ENCODE results near the gene DPP6. TPM values are rescaled to one million over a fixed set of nuclear protein-coding genes. Genes with fewer than 3 reads are reported as not detected.

Gene DPP6
- total RNA-seq, 2 experiments from 2014 or later = not detected

- no peak overlapping the region for H3K27ac Mint-ChIP-seq
- ChIA-PET CTCF (no interaction called here), POLR2A (no interaction called here)
- no peak for DNase-seq
- no peaks in the 10 kb centered on the region for H3K27me3 Mint-ChIP-seq
- no peaks in the 10 kb centered on the region for H3K4me1 Mint-ChIP-seq
- no peak overlapping the region for H3K4me3 Mint-ChIP-seq
- H3K36me3 Mint-ChIP-seq (ENCODE audit: low read depth) = no peaks in the 10 kb centered on the region
- no peaks in the 10 kb centered on the region for H3K9me3 Mint-ChIP-seq
These were observed 830.8 kb downstream of the DPP6 start for GRCh38 chr7:154882931-154883474.

DNA sequence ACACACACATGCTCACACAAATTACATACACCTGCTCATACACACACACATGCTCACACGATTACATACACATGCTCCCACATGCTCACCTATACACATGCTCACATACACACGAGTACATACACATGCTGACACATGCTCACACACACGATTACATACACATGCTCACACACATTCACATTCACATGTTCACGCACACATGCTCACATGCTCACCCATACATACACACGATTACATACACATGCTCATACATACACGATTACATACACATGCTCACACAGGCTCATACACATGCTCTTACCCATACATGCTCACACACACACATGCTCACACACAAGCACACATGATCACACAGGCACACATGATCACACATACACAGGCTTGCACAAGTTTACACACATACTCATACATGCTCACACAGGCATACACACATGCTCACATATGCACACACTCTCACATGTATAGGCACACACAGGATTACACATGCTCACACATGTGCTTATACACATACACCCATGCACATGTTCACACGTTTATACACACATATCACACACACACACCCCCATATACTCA, 832.2 kb downstream of the DPP6 start:
- H3K27ac Mint-ChIP-seq = no peak overlapping the region
- no peak for DNase-seq
- H3K4me1 Mint-ChIP-seq = no peaks in the 10 kb centered on the region
- no peaks in the 10 kb centered on the region for H3K9me3 Mint-ChIP-seq
- H3K36me3 Mint-ChIP-seq (ENCODE audit: low read depth) = no peaks in the 10 kb centered on the region
- ChIA-PET POLR2A (no interaction called here), CTCF (no interaction called here)
- no peaks in the 10 kb centered on the region for H3K27me3 Mint-ChIP-seq
- H3K4me3 Mint-ChIP-seq = no peak overlapping the region

- POLR2A ChIA-PET = no interaction called here
- H3K9me3 Mint-ChIP-seq = no peaks in the 10 kb centered on the region
- no peak overlapping the region for H3K4me3 Mint-ChIP-seq
- DNase-seq = no peak
- no peaks in the 10 kb centered on the region for H3K4me1 Mint-ChIP-seq
- CTCF ChIA-PET = no interaction called here
- H3K27ac Mint-ChIP-seq = no peak overlapping the region
- H3K27me3 Mint-ChIP-seq = no peaks in the 10 kb centered on the region
- no peaks in the 10 kb centered on the region for H3K36me3 Mint-ChIP-seq (ENCODE audit: low read depth)
These were observed 834.4 kb downstream of the DPP6 start for GRCh38 chr7:154886591-154886990.

GRCh38 chr7:154888690-154889089, 836.5 kb downstream of the DPP6 start:
- Mint-ChIP-seq H3K9me3 (no peaks in the 10 kb centered on the region), H3K36me3 (ENCODE audit: low read depth) (no peaks in the 10 kb centered on the region), H3K27ac (no peak overlapping the region), H3K4me3 (no peak overlapping the region), H3K27me3 (no peaks in the 10 kb centered on the region), H3K4me1 (no peaks in the 10 kb centered on the region)
- CTCF ChIA-PET = interaction anchor here (1.0 kb wide), 1 partner anchor 32 kb away, joined by 3 read pairs; no protein-coding TSS in a partner anchor
- POLR2A ChIA-PET = no interaction called here
- no peak for DNase-seq

DNA sequence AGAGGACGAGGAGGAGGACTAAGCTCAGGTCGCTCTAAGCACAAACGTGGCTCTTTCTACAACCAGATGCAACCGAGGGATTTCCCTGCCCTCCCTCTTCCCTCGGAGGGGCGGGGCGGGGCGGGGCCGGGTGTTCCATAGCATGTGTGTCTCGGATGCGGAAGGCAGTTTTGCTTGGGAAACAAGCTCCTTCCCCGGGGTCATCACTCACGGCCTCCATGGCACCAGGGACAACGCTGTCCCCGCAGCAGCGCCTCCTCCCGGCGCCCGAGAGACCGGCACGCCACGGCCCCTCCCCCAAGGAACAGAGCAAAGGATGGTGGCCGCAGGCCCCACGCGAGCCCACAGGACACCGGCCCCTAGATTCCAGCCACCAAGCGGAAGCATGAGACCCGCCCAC, 840.3 kb downstream of the DPP6 start:
- POLR2A ChIA-PET = no interaction called here
- Mint-ChIP-seq H3K4me3 (no peak overlapping the region), H3K27ac (no peak overlapping the region), H3K36me3 (ENCODE audit: low read depth) (no peaks in the 10 kb centered on the region), H3K9me3 (no peaks in the 10 kb centered on the region), H3K4me1 (no peaks in the 10 kb centered on the region), H3K27me3 (no peaks in the 10 kb centered on the region)
- DNase-seq = no peak
- CTCF ChIA-PET = no interaction called here

- Mint-ChIP-seq H3K4me3 (no peak overlapping the region), H3K36me3 (ENCODE audit: low read depth) (no peaks in the 10 kb centered on the region), H3K27me3 (no peaks in the 10 kb centered on the region), H3K9me3 (no peaks in the 10 kb centered on the region), H3K4me1 (no peaks in the 10 kb centered on the region), H3K27ac (no peak overlapping the region)
- POLR2A ChIA-PET = no interaction called here
- CTCF ChIA-PET = no interaction called here
- no peak for DNase-seq
These were observed 843.9 kb downstream of the DPP6 start for GRCh38 chr7:154896076-154896475.

DNA sequence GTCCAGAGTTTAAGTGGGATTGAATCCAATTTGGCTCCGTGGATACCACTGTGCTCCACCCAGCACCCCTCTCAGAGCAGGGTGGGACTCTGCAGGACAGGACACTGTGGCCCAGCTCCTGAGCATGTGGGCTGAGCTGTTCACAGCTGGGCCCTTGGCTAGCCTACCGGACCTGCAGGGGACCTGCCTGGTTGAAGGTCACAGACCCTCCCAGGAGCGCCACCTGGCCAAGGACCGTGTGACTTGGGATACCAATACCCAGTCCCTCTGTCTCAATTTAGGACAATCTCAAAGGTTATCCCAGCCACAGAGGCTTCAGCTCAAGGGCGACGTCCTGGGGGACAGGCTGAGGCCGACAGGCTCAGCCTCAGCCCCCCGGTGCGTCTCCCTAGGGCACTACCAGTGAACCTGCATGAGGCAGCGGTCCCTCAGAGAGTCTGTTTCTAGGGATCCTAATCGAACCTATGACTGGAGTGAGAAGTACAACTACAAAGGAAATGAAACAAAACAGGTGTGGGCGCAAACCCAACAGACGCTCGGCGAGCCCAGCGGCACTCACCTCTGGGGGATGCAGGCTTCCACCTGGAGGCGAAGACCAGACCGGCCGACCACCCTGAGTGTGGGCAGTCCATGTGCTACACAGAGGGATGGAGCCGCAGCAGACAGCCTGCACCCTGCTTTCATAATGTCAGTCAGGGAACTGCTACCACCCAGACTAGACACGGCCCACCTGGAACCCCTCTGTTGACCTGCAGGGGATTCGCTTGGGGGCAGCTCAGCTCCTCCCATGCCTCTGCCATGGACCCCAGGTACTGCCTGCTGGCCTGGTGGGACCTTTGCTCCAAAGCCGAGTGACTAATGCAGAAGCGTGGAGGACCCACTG, 847.0 kb downstream of the DPP6 start:
- no peak overlapping the region for H3K4me3 Mint-ChIP-seq
- H3K4me1 Mint-ChIP-seq = no peaks in the 10 kb centered on the region
- H3K36me3 Mint-ChIP-seq (ENCODE audit: low read depth) = no peaks in the 10 kb centered on the region
- ChIA-PET POLR2A (no interaction called here), CTCF (no interaction called here)
- no peak for DNase-seq
- no peaks in the 10 kb centered on the region for H3K27me3 Mint-ChIP-seq
- no peak overlapping the region for H3K27ac Mint-ChIP-seq
- H3K9me3 Mint-ChIP-seq = no peaks in the 10 kb centered on the region

GRCh38 chr7:154899862-154900261, 847.7 kb downstream of the DPP6 start:
- H3K4me3 Mint-ChIP-seq = no peak overlapping the region
- H3K36me3 Mint-ChIP-seq (ENCODE audit: low read depth) = no peaks in the 10 kb centered on the region
- ChIA-PET CTCF (no interaction called here), POLR2A (no interaction called here)
- H3K4me1 Mint-ChIP-seq = no peaks in the 10 kb centered on the region
- no peak overlapping the region for H3K27ac Mint-ChIP-seq
- H3K9me3 Mint-ChIP-seq = no peaks in the 10 kb centered on the region
- H3K27me3 Mint-ChIP-seq = no peaks in the 10 kb centered on the region
- no peak for DNase-seq

GRCh38 chr7:154902600-154903082, 850.4 kb downstream of the DPP6 start:
- no peaks in the 10 kb centered on the region for H3K9me3 Mint-ChIP-seq
- ChIA-PET POLR2A (no interaction called here), CTCF (interaction anchor here (1.1 kb wide), 1 partner anchor 11 kb away, joined by 3 read pairs; no protein-coding TSS in a partner anchor)
- no peak overlapping the region for H3K4me3 Mint-ChIP-seq
- H3K27ac Mint-ChIP-seq = no peak overlapping the region
- no peaks in the 10 kb centered on the region for H3K36me3 Mint-ChIP-seq (ENCODE audit: low read depth)
- DNase-seq = no peak
- no peaks in the 10 kb centered on the region for H3K27me3 Mint-ChIP-seq
- H3K4me1 Mint-ChIP-seq = no peaks in the 10 kb centered on the region

DNA sequence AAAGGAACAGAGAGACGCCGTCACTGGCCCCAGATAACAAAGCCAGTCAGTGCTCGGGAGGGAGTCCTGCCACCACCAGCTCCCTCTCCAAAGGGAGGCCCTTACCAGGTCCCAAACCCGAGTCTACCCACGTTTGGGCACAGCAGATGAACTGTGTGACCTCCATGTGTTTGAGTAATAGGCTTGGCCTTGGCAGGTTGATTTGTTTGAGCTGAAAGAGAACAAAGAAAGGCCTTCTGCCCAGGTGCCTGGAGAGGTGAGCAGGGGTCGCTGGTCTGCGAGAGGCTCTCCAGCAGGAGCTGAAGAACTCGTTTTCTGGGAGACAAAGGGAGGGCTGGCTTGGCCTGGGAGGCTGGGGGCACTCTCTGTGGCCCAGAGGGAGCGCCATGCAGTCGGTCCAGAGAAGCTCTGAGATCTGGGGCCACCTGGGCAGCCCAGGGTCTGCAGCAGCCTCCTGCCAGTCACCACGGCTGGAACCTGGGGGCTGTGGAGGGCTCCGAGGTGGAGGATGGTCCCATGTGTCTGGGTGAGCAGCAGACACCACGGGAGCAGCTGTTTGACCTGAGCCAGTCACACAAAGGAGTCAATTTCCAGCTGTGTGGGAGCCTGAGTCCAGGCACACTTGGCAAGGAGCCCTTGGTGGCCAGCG, 851.0 kb downstream of the DPP6 start:
- Mint-ChIP-seq H3K4me1 (no peaks in the 10 kb centered on the region), H3K36me3 (ENCODE audit: low read depth) (no peaks in the 10 kb centered on the region), H3K27me3 (no peaks in the 10 kb centered on the region), H3K27ac (no peak overlapping the region), H3K4me3 (no peak overlapping the region), H3K9me3 (no peaks in the 10 kb centered on the region)
- CTCF ChIA-PET = interaction anchor here (1.1 kb wide), 1 partner anchor 11 kb away, joined by 3 read pairs; no protein-coding TSS in a partner anchor
- no peak for DNase-seq
- POLR2A ChIA-PET = no interaction called here

DNA sequence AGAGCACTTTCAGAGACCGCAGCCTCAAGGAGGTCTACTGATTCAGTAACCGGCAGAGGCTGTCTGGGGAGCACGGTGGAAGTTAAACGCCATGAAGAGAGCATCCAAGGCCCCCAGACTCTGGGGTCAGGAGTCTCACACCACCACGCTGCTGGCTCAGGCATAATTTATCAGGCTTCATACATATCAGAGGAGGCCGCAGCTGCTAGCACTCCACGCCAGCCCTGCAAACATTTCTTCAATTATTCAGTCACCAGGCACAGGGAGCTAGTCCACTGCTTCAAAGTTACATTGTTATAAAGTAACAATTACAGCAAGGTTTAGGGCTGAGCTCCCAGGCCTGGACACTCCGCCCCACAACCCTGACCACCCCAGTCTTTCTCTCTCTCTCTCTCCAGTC, 852.9 kb downstream of the DPP6 start:
- Mint-ChIP-seq H3K4me3 (no peak overlapping the region), H3K27me3 (no peaks in the 10 kb centered on the region), H3K36me3 (ENCODE audit: low read depth) (no peaks in the 10 kb centered on the region), H3K4me1 (no peaks in the 10 kb centered on the region), H3K27ac (no peak overlapping the region), H3K9me3 (no peaks in the 10 kb centered on the region)
- DNase-seq = no peak
- ChIA-PET CTCF (no interaction called here), POLR2A (no interaction called here)

- DNase-seq = no peak
- no peak overlapping the region for H3K4me3 Mint-ChIP-seq
- H3K27me3 Mint-ChIP-seq = peaks cover under 1% of the 10 kb centered on the region
- no peaks in the 10 kb centered on the region for H3K4me1 Mint-ChIP-seq
- CTCF ChIA-PET = interaction anchor here (0.6 kb wide), 1 partner anchor 707 kb away, joined by 5 read pairs; no protein-coding TSS in a partner anchor
- no peaks in the 10 kb centered on the region for H3K36me3 Mint-ChIP-seq (ENCODE audit: low read depth)
- no peaks in the 10 kb centered on the region for H3K9me3 Mint-ChIP-seq
- no peak overlapping the region for H3K27ac Mint-ChIP-seq
- POLR2A ChIA-PET = no interaction called here
These were observed 853.4 kb downstream of the DPP6 start for GRCh38 chr7:154905615-154906014.

DNA sequence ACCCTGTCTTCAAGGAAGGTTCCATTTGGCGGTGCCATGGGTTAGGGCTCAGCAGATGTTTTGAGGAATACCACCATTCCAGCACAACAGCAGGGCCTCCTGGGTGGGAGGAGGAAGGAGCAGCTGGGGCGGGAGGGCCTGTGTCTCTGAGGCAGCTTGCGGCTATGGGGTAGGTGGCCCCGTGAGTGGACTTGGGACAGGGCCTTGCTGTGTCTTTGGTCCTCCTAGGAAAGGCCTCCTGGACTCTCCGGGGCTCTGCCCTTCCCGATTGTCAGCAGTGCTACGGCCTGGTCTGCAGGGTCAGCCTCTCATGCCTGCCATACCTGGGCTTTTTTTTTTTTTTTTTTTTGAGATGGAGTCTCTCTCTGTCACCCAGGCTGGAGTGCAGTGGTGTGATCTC, 854.0 kb downstream of the DPP6 start:
- CTCF ChIA-PET = interaction anchor here (0.6 to 1.7 kb wide), 2 partner anchors 21 to 706 kb away, joined by 5 to 6 read pairs; no protein-coding TSS in a partner anchor
- Mint-ChIP-seq H3K27ac (no peak overlapping the region), H3K4me1 (no peaks in the 10 kb centered on the region), H3K27me3 (peaks cover 2% of the 10 kb centered on the region), H3K36me3 (ENCODE audit: low read depth) (no peaks in the 10 kb centered on the region), H3K4me3 (no peak overlapping the region), H3K9me3 (no peaks in the 10 kb centered on the region)
- DNase-seq = no peak
- POLR2A ChIA-PET = no interaction called here

Data from activated CD4-positive, alpha-beta T cell treated with anti-CD3 and anti-CD28 coated beads, Interleukin-2, amount 10 ng/mL, durations not matched to agents 7 days and 5 days (primary cell).